Stimulated activated CD8-positive, alpha-beta memory T cell treated with anti-CD3 and anti-CD28 coated beads, Interleukin-4, amount 100 ng/mL, for 24 hours (primary cell): Measurements from ENCODE around the gene NOC2L.

ENCODE experiments used
- DNase-seq: peaks from one replicate; pipeline ENCODE4 v3.0.0-alpha.2; 2020; ENCODE audit warnings: low read depth

NOC2L gene

DNA sequence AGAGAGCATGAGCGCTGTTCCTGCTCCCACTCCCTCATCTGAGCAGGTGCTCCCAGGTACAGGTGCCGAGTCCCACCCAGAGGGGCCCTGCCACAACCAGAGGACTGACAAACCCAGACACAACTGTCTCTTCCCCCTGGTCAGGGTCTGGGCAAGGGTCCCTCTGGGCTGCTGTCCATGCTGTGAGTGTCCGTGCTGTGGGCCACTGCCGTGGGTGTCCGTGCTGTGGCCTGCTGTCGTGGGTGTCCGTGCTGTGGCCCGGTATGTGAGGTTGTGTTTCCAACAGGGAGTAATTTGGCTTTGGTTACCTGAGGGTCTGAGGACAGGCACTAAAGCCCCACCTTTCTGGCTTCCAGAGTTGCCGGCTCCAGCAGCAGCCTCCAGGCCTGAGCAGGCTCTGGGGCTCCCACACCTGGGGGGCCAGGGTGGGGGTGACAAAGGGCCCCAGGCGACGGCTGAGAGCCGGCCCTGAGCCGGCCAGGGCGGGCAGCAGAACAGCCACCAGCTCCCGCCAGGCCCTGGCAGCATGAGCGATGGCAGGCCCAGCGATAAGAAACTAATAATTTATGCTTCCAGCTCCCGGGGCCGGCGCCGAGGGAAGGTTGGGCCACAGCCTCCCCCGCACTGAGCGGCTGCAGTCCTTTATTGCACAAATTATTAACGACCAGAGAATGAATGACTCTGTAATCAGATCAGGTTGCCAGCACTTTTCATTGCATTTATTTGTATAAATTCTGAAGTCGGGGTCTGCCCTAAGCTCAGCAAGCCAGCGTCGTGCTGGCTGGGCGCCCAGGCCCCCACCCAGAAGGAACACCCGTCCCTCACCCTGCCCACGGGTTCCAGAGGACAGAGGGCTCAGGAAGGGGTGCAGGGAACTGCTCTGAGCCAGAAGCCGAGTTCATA lies 42.6 kb downstream of the NOC2L start:
- no peak for DNase-seq

DNA sequence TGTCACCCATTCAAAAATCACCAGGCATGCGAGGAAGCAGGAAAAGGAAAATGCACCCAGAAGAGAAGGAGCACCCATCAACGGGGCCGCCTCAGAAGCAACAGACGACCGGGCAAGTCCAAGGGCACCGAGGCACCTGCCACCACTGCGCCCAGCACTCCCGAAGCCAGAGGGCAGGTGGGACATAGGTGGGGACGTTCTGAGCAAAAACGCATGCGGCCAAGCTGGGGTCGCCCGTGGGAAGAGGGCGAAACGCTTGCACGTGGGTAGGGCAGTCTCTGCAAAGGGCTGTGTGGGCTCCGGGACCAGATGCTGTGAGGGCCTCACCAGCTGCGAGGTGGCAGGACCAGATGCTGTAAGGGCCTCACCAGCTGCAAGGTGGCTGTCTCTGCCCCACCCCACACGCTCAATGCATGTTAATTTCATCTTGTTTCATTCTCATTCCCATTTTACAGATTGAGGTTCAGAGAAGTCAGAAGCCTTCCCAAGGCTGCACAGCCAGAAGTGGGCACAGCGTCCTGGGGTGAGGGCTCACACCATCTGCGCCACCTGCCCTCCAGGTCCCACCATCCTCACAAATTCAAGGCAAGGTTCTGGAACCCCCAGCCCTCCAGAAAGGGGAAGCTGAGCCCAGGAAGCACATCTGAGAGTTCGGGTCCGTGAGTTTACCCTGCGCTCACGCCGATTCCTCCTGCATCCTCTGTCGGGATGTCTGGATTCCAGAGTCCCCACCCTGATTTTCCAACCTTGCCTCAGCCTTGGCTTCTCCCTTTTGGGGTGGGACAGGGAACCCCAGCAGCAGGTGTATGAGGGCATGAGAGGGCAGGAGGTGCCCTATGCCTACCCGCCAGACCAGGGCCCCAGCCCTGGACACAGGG lies 43.5 kb downstream of the NOC2L start:
- no peak for DNase-seq

DNA sequence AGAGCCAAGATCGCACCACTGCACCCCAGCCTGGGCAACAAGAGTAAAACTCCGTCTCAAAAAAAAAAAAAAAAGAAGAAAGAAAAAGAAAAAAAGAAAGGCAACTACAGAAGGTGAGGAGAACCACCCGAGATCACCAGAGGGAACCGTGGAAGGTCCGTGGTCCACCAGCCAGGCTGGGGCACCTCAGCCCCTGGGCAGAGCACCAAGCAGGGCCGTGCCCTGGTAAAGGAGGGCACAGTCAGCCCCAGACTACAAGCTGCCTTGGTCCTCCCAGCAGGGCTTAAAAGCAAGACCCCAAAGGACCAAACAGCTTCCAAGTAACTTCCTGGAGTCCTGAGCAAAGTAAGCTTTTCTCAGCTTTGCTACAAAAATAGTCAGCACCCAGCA lies 44.2 kb downstream of the NOC2L start:
- DNase-seq = no peak

DNA sequence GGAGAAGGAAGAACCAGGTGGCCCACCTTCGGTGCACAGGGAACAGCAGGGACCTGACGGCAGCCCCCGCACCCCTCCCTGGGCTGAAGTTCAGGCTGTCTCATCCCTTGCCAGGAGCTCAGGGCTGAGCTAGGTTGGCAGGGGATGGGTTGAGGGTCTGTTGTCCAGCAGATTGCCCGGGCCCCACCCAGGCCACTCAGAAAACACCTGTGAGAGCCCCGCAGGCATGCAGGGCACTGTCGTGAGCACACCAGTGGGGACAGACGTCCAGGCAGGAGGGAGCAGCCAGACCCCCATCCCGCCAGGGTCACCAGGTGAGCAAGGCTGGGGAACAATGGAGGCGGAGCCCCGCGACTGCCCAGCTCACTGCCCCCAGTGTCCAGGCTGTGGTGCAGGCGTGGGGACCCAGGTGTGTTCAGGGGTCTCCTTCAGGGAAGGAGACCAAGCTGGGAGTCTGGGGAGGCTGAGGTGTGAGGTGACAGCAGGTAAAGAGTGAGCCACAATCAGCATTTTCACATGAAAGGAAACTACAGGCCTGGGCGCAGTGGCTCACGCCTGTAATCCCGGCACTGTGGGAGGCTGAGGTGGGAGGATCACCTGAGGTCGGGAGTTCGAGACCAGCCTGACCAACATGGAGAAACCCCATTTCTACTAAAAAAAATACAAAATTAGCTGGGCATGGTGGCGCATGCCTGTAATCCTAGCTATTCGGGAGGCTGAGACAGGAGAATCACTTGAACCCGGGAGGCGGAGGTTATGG lies 44.7 kb downstream of the NOC2L start:
- DNase-seq = no peak

DNA sequence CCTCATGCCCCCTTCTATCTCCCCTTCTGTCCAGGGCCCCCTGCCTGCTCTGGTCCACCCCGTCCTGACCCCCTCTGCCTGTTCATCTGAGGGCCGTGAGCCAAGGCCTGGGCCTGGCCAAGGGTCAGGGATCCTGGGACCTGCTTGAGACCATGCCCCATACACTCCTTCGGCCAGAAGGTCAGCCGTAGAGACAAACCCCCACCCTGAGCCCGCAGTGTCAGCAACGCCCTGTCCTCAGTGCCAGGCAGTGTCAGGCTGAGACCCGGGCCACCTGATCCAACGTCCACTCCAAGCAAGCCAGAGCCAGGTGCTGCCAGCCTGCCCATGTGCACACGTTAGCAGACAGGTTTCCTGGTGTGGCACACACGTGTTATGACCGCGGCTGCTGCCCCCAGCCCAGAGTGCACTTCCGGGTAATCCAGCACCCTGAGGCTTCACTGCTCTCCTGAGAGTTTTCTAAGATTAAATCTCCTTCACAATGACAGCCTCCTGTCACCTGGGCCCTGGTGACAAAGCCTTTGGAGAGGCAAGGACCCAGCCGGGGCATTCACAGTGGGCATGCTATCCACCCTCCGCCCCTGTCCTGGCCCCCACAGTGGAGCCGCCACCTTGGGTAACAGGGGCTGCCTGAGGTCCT lies 45.4 kb downstream of the NOC2L start:
- no peak for DNase-seq

DNA sequence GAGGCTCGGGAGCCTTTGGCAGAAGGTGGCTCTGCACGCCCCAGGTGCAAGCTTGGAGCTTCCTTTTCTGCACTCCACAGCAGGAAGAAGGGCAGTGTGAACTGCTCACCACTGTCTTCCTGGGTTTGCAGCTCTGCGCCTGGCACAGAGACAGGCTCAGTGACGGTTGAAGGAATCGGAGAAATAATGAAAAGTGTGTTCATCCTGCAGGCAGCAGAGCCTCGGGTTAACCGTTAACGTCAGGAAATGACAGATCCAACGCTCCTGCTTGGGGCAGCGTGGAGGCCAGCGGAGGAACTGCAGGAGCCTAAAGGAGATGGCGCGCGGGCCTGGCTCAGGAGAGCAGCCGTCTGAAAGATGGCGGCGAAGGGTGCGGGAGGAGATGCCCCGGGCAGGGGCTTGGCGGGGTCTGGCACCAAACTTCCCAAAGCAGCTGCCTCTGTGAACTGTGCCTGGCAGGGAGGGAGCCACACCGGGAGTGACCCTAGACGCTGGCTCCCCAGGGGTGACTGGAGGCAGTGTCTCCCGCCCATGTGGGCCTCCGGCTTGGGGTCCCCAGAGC lies 46.2 kb downstream of the NOC2L start:
- no peak for DNase-seq

DNA sequence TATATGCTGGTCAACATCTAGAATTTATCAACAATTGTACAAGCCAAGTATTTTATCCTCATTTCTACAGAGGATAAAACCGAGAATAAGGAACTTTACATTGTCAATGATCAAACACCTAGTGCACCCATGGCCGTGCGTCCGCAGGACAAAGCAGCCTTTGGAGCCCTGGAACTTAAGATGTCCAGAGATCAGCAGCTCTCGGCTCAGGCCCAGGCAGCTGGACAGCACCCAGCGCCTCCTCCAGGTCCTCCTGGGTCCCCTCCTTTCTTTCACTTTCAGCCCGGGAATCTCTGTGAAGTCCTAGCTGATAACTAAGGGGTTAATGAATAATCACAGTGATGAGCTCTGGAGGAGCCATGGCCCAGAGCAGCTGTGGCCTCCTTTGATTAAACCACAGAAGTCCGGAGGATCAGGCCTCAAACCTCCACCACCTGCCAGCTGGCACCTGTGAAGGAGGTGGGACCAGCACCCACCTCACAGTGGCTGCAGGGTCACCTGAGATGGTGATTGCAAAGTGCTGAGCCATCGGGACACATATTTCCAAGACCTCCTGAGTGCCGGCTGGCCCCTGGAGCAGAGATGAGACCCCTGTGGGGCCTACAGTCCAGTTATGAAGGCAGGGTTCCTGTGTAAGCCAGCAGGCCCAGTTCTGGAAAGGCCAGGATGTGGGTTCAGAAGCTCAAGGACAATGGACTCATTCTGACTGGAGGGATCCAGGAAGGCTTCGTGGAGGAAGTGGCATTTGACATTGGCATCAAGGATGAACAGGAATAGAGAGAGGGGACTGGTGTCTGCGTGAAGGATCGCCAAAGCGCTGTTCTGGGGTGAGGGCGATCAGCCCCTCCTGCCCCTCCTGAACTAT lies 46.9 kb downstream of the NOC2L start:
- no peak for DNase-seq

DNA sequence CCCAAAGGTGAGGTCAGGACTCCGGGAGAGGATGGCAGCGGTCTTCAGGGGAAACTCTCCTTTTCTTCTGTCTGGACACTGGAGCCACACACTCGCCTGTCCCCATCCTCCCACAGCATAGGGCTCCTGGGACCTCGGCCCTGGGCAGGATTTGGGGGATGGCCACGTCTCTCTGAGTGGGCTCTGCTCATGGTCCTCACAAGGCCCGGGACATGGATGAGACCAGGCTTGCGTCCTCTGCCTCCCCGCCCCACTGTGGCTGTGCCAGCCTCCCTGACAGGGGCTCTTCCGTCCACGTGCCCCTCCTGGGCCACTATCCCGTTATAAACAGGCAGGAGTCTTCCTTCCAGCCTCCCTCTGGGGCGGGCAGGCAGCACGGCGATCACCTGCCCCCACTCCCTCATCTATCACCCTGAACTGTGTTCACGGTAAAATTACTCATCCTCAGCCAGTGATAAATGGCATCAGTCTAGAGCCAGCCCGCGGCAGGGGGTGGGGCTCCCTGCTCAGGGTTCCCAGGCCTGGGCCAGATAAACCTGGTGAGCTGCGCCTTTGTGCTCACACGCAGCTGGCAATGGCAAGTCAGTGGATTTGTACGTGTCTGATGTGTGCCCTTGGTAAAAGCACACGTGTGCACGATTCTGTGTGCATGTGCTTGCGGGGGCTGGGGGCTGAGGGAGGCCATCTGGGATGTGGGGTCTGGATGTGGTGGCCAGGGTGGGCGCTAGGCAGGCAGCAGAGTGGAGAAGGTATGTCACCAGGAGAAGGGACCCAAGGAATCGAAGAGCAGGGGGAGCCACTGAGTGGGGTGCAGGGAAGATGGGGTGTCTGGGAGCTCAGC lies 48.0 kb downstream of the NOC2L start:
- DNase-seq = no peak

DNA sequence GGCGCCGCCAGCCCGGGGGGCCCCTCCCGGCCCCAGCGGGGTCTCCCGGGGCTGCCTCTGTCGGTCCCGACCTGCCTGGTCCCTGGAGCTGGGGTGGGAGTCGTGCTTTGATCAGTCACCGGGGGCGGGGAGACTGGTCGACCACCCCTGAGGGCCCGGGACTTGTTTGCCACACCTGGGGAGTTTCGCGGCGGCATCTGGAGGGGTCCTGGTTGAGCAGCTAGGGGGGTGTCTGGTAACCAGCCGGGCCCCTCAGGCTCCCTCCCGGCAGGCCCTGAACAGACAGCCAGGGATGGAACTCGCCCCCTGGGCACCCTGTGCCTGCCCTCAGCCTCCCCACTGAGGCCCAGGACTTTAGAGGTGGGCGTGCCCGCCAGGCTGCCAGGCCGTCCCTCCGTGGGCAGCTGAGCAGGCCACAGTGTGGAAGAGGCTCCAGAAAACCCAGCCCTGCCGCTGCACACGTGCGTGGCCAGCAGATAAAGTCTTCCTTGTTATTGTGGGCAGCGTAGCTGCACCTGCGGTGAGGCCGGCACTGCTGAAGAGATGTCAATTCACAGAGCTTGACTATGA lies 48.7 kb downstream of the NOC2L start:
- DNase-seq = no peak

DNA sequence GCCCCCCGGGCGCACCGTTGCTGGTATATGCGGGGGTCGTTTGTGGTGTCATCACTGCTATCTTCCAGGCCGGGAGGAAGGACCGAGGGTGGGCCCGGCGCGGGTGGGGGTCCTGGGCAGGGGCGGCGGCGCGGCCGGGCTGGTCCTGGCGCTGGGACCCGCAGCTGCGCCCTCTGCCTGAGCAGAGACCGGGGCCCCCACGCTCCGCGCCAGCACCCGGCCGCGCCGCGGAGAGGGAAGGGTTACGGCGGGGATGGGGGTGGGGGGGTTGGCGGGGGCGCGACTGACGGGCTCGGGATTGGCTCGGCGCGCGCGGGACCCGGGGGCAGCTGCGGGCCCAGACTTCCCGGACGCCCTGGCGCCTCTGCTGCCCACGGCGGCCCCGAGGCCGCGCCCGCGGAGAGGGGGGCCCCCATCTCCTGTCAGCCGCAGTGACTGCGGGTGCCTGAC lies 49.2 kb downstream of the NOC2L start:
- DNase-seq = no peak

DNA sequence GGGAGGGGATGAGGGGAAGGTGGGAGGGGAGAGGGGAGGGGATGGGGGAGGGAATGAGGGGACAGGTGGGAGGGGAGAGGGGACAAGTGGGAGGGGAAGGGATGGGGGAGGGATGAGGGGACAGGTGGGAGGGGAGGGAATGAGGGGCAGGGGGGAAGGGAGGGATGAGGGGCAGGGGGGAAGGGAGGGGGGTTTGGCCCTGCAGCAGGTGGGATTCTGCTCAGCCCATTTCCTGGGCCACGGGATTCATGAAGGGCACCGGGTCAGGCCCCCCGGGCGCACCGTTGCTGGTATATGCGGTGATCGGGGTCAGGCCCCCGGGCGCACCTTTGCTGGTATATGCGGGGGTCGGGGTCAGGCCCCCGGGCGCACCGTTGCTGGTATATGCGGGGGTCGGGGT lies 50.4 kb downstream of the NOC2L start:
- DNase-seq = no peak

DNA sequence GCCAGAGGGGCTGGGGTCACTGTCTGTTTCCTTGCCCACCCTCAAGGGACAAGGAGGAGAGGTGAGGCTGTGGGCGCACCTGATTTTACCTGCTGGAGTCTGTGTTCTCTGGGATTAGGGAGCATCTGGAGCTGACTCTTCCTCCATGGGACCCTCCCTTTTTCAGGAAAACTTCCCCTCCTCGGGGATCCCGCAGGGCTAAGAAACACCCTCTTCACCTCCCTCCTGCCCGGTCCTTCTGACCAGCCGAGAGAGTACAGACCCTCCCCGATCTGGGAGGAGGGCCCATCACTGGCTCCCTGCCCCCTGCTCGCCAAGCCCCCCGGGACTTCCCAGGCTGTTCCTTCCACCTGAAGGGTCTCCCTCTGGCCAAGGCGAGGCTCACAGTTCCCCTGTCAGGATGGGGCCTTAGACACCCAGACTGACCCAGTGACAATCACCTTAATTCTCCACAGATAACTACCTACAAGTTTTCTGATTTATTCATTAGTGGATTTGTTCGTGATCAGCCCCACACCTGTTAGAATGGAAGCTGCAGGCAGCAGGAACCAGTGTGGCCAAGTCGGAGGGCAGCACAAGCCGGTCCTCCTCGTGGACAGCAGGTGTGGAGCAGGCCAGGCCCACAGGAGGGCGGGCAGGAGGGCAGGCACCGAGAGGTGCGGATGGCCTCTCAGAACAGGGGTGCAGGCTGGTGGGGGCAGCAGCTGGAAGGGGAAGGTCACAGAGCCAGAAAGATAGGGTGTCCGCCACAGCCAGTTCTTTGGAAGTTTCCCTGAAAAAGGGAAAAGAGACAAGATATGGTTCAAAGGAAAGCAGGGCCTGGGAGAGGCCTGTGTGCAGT lies 51.2 kb downstream of the NOC2L start:
- no peak for DNase-seq

DNA sequence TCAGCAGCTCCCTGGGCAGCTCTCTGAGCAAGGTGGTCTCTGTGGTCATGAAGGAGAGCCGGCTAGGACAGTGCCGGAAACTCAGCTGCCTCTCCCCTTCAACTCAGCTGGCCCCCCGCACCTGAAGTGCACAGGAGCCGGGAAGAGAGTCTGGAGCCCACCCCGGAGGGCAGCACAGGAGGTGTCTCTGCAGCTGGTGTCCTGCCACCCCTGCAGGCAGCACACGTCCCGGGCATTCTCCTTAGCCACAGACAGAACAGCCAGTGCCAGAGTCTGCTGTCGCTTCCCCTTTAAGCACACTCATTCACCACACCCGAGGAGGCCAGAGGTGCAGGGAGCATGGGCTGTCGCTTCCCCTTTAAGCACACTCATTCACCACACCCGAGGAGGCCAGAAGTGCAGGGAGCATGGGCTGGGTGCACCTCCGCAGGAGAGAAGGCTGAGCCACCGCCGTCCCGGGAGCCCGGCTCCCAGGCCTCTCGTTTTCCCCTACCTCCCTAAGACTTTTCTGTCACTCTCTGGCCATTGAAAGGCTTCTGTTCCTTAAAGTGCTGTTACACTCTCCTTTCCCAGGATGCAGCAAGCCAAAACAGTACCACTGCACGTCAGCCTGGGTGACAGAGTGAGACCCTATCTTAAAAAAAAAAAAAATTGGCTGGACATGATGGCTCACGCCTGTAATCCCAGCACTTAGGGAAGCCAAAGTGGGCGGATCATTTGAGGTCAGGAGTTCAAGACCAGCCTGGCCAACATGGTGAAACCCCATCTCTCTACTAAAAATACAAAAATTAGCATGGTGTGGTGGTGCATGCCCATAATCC lies 52.2 kb downstream of the NOC2L start:
- DNase-seq = no peak

DNA sequence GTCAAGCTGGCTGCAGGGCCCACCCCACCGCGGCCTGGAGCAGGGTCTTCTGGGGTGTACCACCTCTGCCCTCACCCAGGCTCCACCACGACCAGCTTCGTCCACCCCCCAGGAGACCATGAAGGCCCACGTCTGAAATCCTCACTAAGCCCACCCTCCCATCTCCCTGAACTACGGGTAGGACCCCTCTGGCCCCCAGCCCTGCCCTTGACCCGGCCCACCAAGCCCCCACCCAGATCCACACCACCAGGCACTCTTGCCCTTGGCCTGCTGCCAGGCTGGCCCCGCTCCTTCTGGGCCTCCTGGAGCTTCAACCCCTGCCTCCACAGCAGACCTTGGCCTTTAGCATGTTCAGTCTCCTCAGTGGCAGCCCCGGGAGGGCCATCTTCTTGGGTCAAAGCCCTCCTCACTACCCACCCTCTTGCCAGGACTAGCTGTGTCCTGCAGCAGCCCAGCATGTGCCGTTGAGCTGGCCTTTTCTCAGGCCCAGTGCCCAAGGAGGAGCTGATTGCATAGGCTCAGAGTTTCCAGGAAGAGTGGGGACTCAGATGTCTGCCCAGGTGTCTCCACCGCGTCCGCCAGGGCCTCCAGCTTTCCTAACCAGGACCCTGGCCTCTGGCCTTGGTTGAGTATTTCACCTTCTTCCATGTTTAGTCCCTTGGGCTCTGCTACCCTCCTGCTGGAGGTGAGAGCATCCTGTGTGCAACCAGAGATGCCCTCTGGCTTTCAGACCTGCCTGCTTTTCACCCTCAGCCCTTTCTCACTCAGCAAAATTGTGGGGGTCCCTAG lies 53.1 kb downstream of the NOC2L start:
- DNase-seq = no peak

DNA sequence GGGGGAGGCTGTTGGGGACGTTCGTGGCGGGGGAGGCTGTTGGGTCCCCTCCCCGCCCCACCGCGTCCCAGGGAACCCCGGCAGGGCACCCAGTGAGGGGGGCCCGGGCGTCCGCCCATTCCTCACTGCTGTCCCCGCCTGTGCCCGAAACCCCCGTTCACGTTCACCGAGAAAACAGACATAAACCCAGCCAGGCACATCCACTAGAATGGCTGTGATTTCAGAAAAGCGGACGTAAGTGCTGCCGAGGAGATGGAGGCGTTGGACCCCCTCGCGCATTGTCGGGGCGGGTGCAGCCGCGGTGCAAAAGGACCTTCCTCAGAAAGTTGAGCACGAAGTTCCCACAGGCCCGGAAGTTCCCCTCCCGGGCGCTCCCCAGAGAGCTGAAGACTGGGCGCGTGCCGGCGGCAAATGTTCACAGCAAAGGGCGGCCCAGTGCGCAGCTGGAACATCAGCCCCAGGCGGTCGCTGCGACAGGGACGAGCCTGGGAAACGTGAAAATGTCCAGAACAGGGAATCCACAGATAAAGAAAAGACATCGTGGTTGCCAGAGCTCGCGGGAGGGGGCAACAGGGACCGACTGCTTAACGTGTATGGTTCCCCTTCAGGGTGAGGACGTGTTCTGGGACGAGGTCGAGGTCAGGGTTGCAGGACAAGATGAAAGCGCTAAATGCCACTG lies 53.8 kb downstream of the NOC2L start:
- no peak for DNase-seq
